ENCODE data around the gene SLC6A11. TPM values are rescaled to one million over a fixed set of nuclear protein-coding genes. Genes with fewer than 3 reads are reported as not detected.

The SLC6A11 gene
- total and polyA plus RNA-seq, 2 of the 8 experiments (the other 6 are each of a cell fraction or from before 2014, with no cell fraction given): 0.78 to 1.5 TPM

- ChIA-PET CTCF (ENCODE audit: partially characterized antibody) (interaction anchor here (0.9 to 1.5 kb wide), 2 partner anchors 35 to 97 kb away, joined by 3 to 4 read pairs; no protein-coding TSS in a partner anchor), POLR2A (ENCODE audit: partially characterized antibody) (no interaction called here)
- Histone ChIP-seq H3K9me3 (ENCODE audit: insufficient read depth in 2 of 2, low read depth in 1 of 2, low read length in 1 of 2) (peaks cover 17 to 22% of the 10 kb centered on the region in 2 experiments; a peak in 3 of 4 replicates), H3K14ac (ENCODE audit: insufficient read length) (no peak overlapping the region), H2AFZ (ENCODE audit: low read length) (no peak overlapping the region), H3K23ac (ENCODE audit: insufficient read length) (no peak overlapping the region), H3K9ac (replicated peaks in 1 of 4; ENCODE audit: extremely low read depth in 1 of 4, low read depth in 3 of 4, low read length in 3 of 4) (no peak overlapping the region), H3K36me3 (ENCODE audit: control insufficient read depth in 2 of 4, insufficient read depth in 4 of 4, low read length in 3 of 4) (no peaks in the 10 kb centered on the region), H3K27ac (ENCODE audit: low read depth, low read length) (no peak overlapping the region), H3K4me3 (ENCODE audit: extremely low read depth in 1 of 4, insufficient read depth in 2 of 4, low read depth in 3 of 4, low read length in 4 of 4) (no peak overlapping the region), H3K56ac (replicated peaks; ENCODE audit: insufficient read length, low read depth, low read length) (no peak overlapping the region), H3K4ac (replicated peaks; ENCODE audit: insufficient read length, low read depth, low read length) (no peak overlapping the region), H3K4me2 (ENCODE audit: insufficient read depth in 1 of 2, low read depth in 2 of 2, low read length in 2 of 2) (no peak overlapping the region), H2BK120ac (replicated peaks; ENCODE audit: low read depth, low read length) (no peak overlapping the region), H3K23me2 (ENCODE audit: low read depth, low read length) (no peaks in the 10 kb centered on the region), H4K5ac (ENCODE audit: insufficient read length, low read depth, low read length) (no peak overlapping the region), H4K8ac (ENCODE audit: extremely low read depth, insufficient read depth, low read length) (no peak overlapping the region), H2BK20ac (ENCODE audit: low read length) (no peak overlapping the region), H3K79me2 (ENCODE audit: control insufficient read depth in 1 of 2, insufficient read depth in 2 of 2, low read length in 2 of 2) (no peaks in the 10 kb centered on the region), H2AK5ac (ENCODE audit: low read depth, low read length) (no peak overlapping the region), H3K79me1 (ENCODE audit: low read depth, low read length) (no peaks in the 10 kb centered on the region), H4K20me1 (replicated peaks in 1 of 2; ENCODE audit: control insufficient read depth in 1 of 2, insufficient read depth in 2 of 2, low read length in 2 of 2) (no peaks in the 10 kb centered on the region), H3K4me1 (replicated peaks in 1 of 4; ENCODE audit: control insufficient read depth in 3 of 4, insufficient read depth in 4 of 4, low read length in 3 of 4) (no peaks in the 10 kb centered on the region), H2BK5ac (ENCODE audit: low read depth, low read length) (no peak overlapping the region), H2BK12ac (ENCODE audit: low read depth, low read length) (no peak overlapping the region), H4K91ac (replicated peaks; ENCODE audit: insufficient read length, low read length) (no peak overlapping the region), H3K27me3 (replicated peaks in 1 of 4; ENCODE audit: control insufficient read depth in 3 of 4, extremely low read depth in 1 of 4, insufficient read depth in 3 of 4, low read length in 3 of 4) (no peaks in the 10 kb centered on the region), H3K18ac (ENCODE audit: extremely low read depth, low read length) (no peak overlapping the region; the same call in 1 of the 2 replicates), H2BK15ac (ENCODE audit: low read length) (no peak overlapping the region)
- WGBS, 2 experiments (ENCODE audit: extremely low coverage in 1 of 2, insufficient coverage in 1 of 2, insufficient read length in 1 of 2, insufficient replicate concordance in 2 of 2, low coverage in 1 of 2, low lambda C conversion rate in 2 of 2, missing lambda C conversion rate in 1 of 2): 93% methylated on average over 3 of the region's 3 CpGs; no CpG with 5 or more reads in 1 of the 2 experiments
- no peak for DNase-seq (ENCODE audit: low read depth in 1 of 2, low spot score in 2 of 2)
- no peak for FAIRE-seq
- no peak for TF ChIP-seq CTBP2 (IDR thresholded peaks at IDR 0.05; ENCODE audit: borderline replicate concordance, insufficient read depth, insufficient read length, low read length)
- no peak for TF ChIP-seq CHD1 (IDR thresholded peaks at IDR 0.05; ENCODE audit: low read depth, low read length)
- TF ChIP-seq CBX8 (IDR thresholded peaks at IDR 0.05; ENCODE audit: borderline replicate concordance, low read depth, low read length): no peak
- no peak for TF ChIP-seq NANOG (IDR thresholded peaks at IDR 0.05; ENCODE audit: insufficient read depth, low read depth, low read length, poor library complexity, severe bottlenecking)
Observed at GRCh38 chr3:10910367-10910766, 94.3 kb downstream of the SLC6A11 start.

All from H1 (cell line).